Fibroblast of lung (primary cell): ENCODE results near the gene COL4A1. TPM values are rescaled to one million over a fixed set of nuclear protein-coding genes. Genes with fewer than 3 reads are reported as not detected.

Source experiments
- DNase-seq, 2 donors: peaks; one replicate each; pipeline versions ENCODE4 v3.0.0 to v3.0.0-alpha.2; 2010; ENCODE audit warnings: low read depth in 2 of 2
- H2AFZ ChIP-seq: 2 replicates; pipeline ENCODE4 v1.5.1; 2012; ENCODE audit warnings: low read length, control low read depth, inconsistent platforms
- H3K27ac ChIP-seq: 2 replicates; pipeline ENCODE4 v1.5.1; 2011; ENCODE audit warnings: low read length, control low read depth; ENCODE audit not compliant: insufficient read depth
- H3K27me3 ChIP-seq: 2 replicates; pipeline ENCODE4 v1.5.1; 2011; ENCODE audit warnings: mild to moderate bottlenecking, low read length; ENCODE audit not compliant: control insufficient read depth, insufficient read depth
- H3K36me3 ChIP-seq: 2 replicates; pipeline ENCODE4 v1.5.1; 2011; ENCODE audit warnings: low read length; ENCODE audit not compliant: control insufficient read depth, insufficient read depth
- H3K4me1 ChIP-seq: 2 replicates; pipeline ENCODE4 v1.5.1; 2011; ENCODE audit warnings: low read length; ENCODE audit not compliant: control insufficient read depth, insufficient read depth; ENCODE audit errors: extremely low read depth
- H3K4me2 ChIP-seq: 2 replicates; pipeline ENCODE4 v1.5.1; 2011; ENCODE audit warnings: low read length, control low read depth; ENCODE audit not compliant: insufficient read depth; ENCODE audit errors: extremely low read depth
- H3K4me3 ChIP-seq, 4 experiments: fragments of 200-600 bp in 1 of 4; sonication (generic) in 1 of 4; replicated peaks in 1 of 4; 2 replicates each; pipeline ENCODE4 v1.5.1; 2011 to 2016; ENCODE audit warnings: low read length in 4 of 4, low read depth in 3 of 4, mild to moderate bottlenecking in 3 of 4, control low read depth in 2 of 4, inconsistent platforms in 1 of 4, mixed read lengths in 1 of 4; ENCODE audit not compliant: insufficient read depth in 1 of 4; ENCODE audit errors: control extremely low read depth in 1 of 4
- H3K79me2 ChIP-seq: 2 replicates; pipeline ENCODE4 v1.5.1; 2012; ENCODE audit warnings: mild to moderate bottlenecking, low read length, inconsistent platforms; ENCODE audit not compliant: control insufficient read depth, insufficient read depth
- H3K9ac ChIP-seq: 2 replicates; pipeline ENCODE4 v1.5.1; 2011; ENCODE audit warnings: mild to moderate bottlenecking, low read length, control low read depth; ENCODE audit not compliant: insufficient read depth
- H3K9me3 ChIP-seq: 2 replicates; pipeline ENCODE4 v1.5.1; 2012; ENCODE audit warnings: low read depth, low read length; ENCODE audit not compliant: control insufficient read depth, insufficient read depth
- H4K20me1 ChIP-seq: 2 replicates; pipeline ENCODE4 v1.5.1; 2011; ENCODE audit warnings: low read length; ENCODE audit not compliant: control insufficient read depth, insufficient read depth; ENCODE audit errors: extremely low read depth
- EZH2 ChIP-seq: IDR thresholded peaks from 2 replicates; pipeline ENCODE4 v1.5.1; 2012; ENCODE audit warnings: low read length, control low read depth, mild to moderate bottlenecking; ENCODE audit errors: missing control alignments
- polyA plus RNA-seq, 2 donors: library from polyadenylated mRNA; depleted of rRNA in 1 of 2; stranded (reverse) in 1 of 2; unstranded in 1 of 2; fragments of >200 nt; gene quantifications; 2 replicates each; pipeline ENCODE4 v1.2.1, GENCODE V29; 2011 to 2012; ENCODE audit warnings: missing spikeins in 1 of 2
- total RNA-seq: library from RNA; depleted of rRNA; stranded (reverse); fragments of >200 nt; gene quantifications from 2 replicates; pipeline ENCODE4 v1.2.1, GENCODE V29; 2014
- TF ChIP-seq, protein P1 (sequence below), 2 donors: IDR thresholded peaks in 1 of 2; conservative IDR thresholded peaks in 1 of 2; 1 replicate in 1 of 2; 2 replicates in 1 of 2; pipeline ENCODE4 v1.5.1; 2011 to 2012; ENCODE audit warnings: low read length in 2 of 2, control low read depth in 1 of 2, inconsistent platforms in 1 of 2, low read depth in 1 of 2, mild to moderate bottlenecking in 1 of 2

COL4A1 gene
- total and polyA plus RNA-seq, 2 donors (not counting 1 experiment from before 2014, with no cell fraction given), result 34.0 to 607 TPM

- Histone ChIP-seq H3K27me3 (no peaks in the 10 kb centered on the region), H3K79me2 (no peaks in the 10 kb centered on the region), H3K36me3 (peaks cover 13% of the 10 kb centered on the region), H3K9ac (no peak overlapping the region), H4K20me1 (no peaks in the 10 kb centered on the region), H3K4me2 (no peak overlapping the region), H3K4me1 (no peaks in the 10 kb centered on the region), H2AFZ (no peak overlapping the region), H3K9me3 (no peaks in the 10 kb centered on the region), H3K4me3 (no peak overlapping the region), H3K27ac (no peak overlapping the region)
- DNase-seq, result no peak
- TF ChIP-seq, protein P1, sequence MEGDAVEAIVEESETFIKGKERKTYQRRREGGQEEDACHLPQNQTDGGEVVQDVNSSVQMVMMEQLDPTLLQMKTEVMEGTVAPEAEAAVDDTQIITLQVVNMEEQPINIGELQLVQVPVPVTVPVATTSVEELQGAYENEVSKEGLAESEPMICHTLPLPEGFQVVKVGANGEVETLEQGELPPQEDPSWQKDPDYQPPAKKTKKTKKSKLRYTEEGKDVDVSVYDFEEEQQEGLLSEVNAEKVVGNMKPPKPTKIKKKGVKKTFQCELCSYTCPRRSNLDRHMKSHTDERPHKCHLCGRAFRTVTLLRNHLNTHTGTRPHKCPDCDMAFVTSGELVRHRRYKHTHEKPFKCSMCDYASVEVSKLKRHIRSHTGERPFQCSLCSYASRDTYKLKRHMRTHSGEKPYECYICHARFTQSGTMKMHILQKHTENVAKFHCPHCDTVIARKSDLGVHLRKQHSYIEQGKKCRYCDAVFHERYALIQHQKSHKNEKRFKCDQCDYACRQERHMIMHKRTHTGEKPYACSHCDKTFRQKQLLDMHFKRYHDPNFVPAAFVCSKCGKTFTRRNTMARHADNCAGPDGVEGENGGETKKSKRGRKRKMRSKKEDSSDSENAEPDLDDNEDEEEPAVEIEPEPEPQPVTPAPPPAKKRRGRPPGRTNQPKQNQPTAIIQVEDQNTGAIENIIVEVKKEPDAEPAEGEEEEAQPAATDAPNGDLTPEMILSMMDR (conservative IDR thresholded peaks at IDR 0.05 in 1 of 2, IDR thresholded peaks at IDR 0.05 in 1 of 2; ENCODE audit: low read depth in 1 of 2, low read length in 2 of 2), result no peak
- TF ChIP-seq EZH2, result no peak
Observed at GRCh38 chr13:110170020-110170790, 136.8 kb downstream of the COL4A1 start.

DNA sequence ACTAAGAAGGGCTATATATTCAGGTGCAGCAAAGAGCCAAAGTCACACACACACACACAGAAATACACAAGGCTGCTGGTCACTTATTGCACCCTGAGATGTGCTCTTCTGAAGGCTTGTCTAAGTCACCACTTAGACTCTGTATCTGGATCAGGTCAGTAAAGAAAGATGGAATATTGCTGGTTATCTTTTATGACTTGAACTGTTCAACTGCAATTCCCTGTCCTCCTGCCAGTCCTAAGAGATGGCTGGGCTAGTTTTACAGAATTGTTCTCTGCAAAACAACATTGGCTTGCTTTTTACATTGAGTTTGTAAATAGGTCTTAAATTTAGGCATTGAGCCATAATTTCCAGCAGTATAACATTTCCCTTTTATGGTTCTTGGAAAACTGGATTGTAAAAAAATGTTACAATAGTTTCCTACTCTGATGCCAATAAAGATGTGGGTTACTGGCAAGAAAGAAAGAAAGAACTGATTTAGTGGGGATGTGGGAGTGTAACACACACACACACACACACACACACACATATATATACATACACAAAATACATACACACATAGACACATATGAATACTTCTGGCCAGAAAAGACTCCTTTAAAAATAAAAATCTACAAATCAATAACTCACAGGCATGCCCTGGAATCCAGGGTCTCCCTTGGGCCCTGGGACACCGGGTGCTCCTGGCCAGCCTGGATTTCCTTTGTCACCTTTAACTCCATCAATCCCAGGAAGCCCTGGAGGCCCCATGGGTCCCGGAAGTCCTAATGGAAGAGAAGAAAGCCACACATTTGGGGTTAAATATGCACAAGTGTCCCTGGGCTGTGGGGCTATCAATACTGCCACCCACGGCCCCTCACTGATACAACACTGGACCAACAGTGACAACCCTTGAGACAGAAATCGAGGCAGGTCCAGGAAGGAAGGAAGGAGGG is 137.7 kb downstream of the COL4A1 start:
- no peak overlapping the region for H2AFZ ChIP-seq
- DNase-seq, result peak in 1 of 2 donors; percentile 12
- no peak for TF ChIP-seq EZH2
- TF ChIP-seq, protein P1 (conservative IDR thresholded peaks at IDR 0.05 in 1 of 2, IDR thresholded peaks at IDR 0.05 in 1 of 2; ENCODE audit: low read depth in 1 of 2, low read length in 2 of 2), result no peak
- no peak overlapping the region for H3K4me3 ChIP-seq
- peaks cover 10% of the 10 kb centered on the region for H3K36me3 ChIP-seq
- no peaks in the 10 kb centered on the region for H4K20me1 ChIP-seq
- no peaks in the 10 kb centered on the region for H3K9me3 ChIP-seq
- H3K27me3 ChIP-seq, result no peaks in the 10 kb centered on the region
- H3K79me2 ChIP-seq, result no peaks in the 10 kb centered on the region
- H3K4me1 ChIP-seq, result no peaks in the 10 kb centered on the region
- no peak overlapping the region for H3K4me2 ChIP-seq
- H3K9ac ChIP-seq, result no peak overlapping the region
- no peak overlapping the region for H3K27ac ChIP-seq

- Histone ChIP-seq H3K4me3 (no peak overlapping the region), H3K9me3 (no peaks in the 10 kb centered on the region), H3K79me2 (no peaks in the 10 kb centered on the region), H3K27me3 (no peaks in the 10 kb centered on the region), H4K20me1 (no peaks in the 10 kb centered on the region), H3K4me2 (no peak overlapping the region), H3K36me3 (peaks cover 11% of the 10 kb centered on the region), H3K4me1 (no peaks in the 10 kb centered on the region), H2AFZ (no peak overlapping the region), H3K27ac (no peak overlapping the region), H3K9ac (no peak overlapping the region)
- TF ChIP-seq EZH2, result no peak
- TF ChIP-seq, protein P1 (conservative IDR thresholded peaks at IDR 0.05 in 1 of 2, IDR thresholded peaks at IDR 0.05 in 1 of 2; ENCODE audit: low read depth in 1 of 2, low read length in 2 of 2), result no peak
- no peak for DNase-seq
Observed at GRCh38 chr13:110166598-110166997, 140.4 kb downstream of the COL4A1 start.
